Measurements from ENCODE around the gene CNNM2.

The CNNM2 gene

DNA sequence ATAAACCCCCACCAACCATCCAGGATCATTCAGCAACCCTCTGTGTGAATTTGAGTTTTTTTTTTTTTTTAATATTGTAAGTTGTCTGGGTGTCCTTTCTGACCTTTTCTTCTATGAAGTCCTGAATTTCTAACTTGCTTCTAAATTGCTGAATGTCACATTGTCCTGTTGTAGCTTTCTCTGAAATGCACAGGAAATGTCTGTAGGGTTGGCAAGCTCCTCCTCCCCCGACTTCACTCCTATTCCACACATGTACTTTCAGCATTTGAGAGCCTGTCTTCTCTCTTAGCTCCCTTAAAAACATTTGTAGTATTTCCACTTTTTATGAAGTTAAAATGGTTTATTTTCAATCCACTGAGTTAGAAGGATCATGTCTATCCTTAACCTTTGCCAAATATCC is 3.3 kb upstream of the CNNM2 start:
- no peak for DNase-seq (ENCODE audit: low spot score)
- TF ChIP-seq, protein P1, sequence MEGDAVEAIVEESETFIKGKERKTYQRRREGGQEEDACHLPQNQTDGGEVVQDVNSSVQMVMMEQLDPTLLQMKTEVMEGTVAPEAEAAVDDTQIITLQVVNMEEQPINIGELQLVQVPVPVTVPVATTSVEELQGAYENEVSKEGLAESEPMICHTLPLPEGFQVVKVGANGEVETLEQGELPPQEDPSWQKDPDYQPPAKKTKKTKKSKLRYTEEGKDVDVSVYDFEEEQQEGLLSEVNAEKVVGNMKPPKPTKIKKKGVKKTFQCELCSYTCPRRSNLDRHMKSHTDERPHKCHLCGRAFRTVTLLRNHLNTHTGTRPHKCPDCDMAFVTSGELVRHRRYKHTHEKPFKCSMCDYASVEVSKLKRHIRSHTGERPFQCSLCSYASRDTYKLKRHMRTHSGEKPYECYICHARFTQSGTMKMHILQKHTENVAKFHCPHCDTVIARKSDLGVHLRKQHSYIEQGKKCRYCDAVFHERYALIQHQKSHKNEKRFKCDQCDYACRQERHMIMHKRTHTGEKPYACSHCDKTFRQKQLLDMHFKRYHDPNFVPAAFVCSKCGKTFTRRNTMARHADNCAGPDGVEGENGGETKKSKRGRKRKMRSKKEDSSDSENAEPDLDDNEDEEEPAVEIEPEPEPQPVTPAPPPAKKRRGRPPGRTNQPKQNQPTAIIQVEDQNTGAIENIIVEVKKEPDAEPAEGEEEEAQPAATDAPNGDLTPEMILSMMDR (IDR thresholded peaks at IDR 0.05; ENCODE audit: extremely low read depth, missing control alignments): no peak

DNA sequence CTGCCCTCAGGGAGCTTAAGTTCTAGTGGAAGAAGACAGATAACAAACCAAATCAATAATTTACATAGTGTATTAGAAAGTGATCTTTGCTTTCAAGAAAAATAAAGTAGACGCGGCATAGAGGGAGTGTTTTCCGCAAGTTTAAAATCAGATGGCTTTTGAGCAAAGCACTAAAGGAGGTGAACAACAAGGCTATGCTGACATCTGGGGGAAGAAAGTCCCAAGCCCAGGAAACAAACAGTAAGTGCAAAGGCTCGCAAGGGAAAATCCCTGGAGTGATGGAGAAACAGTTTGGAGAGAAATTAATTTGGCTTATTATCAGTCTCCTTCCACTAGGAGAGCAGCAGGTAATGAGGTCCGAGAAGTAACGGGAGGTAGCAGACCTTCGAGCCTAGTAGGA is 1.9 kb upstream of the CNNM2 start:
- no peak for DNase-seq (ENCODE audit: low spot score)
- TF ChIP-seq, protein P1 (IDR thresholded peaks at IDR 0.05; ENCODE audit: extremely low read depth, missing control alignments): no peak

DNA sequence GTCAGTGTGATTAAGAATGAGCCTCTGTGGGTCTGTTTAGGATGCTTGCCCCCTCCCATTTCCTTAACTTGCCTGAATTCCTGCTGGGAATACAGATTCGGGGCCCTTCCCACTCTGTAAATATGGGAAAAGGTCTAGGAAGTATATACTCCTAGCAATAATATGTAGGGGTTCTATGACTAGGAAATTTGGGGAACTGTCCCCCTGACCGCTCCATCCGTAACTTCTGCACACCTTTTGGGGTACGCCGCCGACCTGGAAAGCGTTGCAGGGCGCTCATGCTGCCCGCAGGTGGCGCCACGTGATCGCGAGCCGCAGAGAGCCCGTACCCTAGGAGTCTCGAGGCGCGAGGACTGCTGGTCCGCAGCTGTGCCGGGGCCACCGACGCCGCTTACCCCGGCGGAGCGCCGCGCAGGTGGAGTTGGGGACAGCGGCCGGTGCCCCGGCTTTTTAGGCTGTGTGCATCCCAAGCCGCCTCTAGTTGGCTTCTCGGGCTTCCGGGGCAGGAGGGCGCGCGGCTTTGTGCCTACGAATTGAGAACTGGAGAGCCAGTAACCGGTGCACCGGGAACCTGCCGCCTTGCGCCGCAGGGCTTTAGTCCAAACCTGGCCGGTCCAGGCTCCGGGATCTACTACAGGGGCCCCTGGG is 656 bp upstream of the CNNM2 start:
- TF ChIP-seq, protein P1 (IDR thresholded peaks at IDR 0.05; ENCODE audit: extremely low read depth, missing control alignments): peak; percentile 99
- peak; percentile 80 for DNase-seq (ENCODE audit: low spot score)

DNA sequence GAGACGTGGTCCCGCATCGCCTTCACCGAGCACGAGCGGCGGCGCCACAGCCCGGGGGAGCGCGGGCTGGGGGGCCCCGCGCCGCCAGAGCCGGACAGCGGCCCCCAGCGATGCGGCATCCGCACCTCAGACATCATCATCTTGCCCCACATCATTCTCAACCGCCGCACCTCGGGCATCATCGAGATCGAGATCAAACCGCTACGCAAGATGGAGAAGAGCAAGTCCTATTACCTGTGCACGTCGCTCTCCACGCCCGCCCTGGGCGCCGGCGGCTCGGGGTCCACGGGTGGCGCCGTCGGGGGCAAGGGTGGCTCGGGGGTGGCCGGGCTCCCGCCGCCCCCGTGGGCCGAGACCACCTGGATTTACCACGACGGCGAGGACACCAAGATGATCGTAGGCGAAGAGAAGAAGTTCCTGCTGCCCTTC is 737 bp downstream of the CNNM2 start:
- DNase-seq (ENCODE audit: low spot score): peak; percentile 64
- TF ChIP-seq, protein P1 (IDR thresholded peaks at IDR 0.05; ENCODE audit: extremely low read depth, missing control alignments): no peak

DNA sequence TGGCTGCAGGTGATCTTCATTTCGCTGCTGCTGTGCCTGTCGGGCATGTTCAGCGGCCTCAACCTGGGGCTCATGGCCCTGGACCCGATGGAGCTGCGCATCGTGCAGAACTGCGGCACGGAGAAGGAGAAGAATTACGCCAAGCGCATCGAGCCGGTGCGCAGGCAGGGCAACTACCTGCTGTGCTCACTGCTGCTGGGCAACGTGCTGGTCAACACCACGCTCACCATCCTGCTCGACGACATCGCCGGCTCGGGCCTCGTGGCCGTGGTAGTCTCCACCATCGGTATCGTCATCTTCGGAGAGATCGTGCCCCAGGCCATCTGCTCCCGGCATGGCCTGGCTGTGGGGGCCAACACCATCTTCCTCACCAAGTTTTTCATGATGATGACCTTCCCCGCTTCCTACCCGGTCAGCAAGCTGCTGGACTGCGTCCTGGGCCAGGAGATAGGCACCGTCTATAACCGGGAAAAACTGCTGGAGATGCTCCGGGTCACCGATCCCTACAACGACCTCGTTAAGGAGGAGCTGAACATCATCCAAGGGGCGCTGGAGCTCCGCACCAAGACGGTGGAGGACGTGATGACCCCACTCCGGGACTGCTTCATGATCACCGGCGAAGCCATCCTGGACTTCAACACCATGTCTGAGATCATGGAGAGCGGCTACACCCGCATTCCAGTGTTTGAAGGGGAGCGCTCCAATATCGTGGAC is 1.3 kb downstream of the CNNM2 start:
- TF ChIP-seq, protein P1 (IDR thresholded peaks at IDR 0.05; ENCODE audit: extremely low read depth, missing control alignments): no peak
- peak; percentile 15 for DNase-seq (ENCODE audit: low spot score)

DNA sequence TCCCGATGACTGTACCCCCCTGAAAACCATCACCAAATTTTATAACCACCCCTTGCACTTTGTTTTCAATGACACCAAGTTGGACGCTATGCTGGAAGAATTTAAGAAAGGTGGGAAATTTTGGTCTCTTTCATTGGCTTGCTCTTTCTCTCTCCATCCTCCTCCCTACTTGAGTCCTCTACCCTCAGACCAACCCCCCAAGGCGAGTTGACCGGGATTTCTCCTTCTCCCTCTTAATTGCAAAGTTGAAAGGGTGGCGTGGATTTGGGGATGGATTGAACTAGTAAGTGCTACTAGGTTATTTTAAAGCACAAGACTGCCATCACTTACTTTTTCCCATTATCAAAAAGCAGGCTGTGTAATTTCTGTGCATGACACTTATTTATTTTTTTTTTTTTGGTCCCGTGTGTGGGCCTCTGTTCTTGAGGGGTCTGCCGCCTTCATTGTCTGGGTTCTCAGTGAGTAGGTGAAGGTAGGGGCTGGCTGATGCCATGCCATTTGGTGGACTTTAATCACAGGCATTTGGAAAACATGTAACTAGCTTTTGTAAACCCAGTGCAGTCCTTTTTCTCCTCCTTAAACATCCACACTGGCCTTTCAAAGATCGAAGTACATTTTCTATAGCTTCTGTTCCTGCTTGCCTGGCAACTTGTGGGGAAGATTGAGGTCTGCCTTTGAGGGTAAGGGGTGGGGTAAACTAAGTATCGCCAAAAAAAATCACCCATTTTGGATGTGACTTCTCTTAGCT is 2.1 kb downstream of the CNNM2 start:
- no peak for DNase-seq (ENCODE audit: low spot score)

More for the DNA sequence above, 2.1 kb downstream of the CNNM2 start:
- TF ChIP-seq, protein P1 (IDR thresholded peaks at IDR 0.05; ENCODE audit: extremely low read depth, missing control alignments): no peak
